Uterus (tissue), 2 donors: ENCODE results near the gene PDF.

Experiments used
- CTCF ChIP-seq, 4 experiments: fragments of 200-600 bp in 2 of 4; fragments of 450-650 bp in 2 of 4; sonication (generic) in 2 of 4; IDR thresholded peaks; one replicate each; pipeline ENCODE4 v1.5.1; 2016 to 2019; ENCODE audit warnings: antibody characterized with exemption in 4 of 4, mild to moderate bottlenecking in 2 of 4, moderate library complexity in 1 of 4
- POLR2A ChIP-seq, 2 donors: fragments of 450-650 bp; IDR thresholded peaks; one replicate each; pipeline ENCODE4 v1.6.1; 2016; ENCODE audit warnings: antibody characterized with exemption in 2 of 2, mild to moderate bottlenecking in 1 of 2, moderate library complexity in 1 of 2

- TF ChIP-seq CTCF (IDR thresholded peaks at IDR 0.05): no peak
- no peak for TF ChIP-seq POLR2A (IDR thresholded peaks at IDR 0.05)
These were observed 17.8 kb upstream of the PDF start for GRCh38 chr16:69348222-69348621.
